GM21515 (cell line): ENCODE results near the gene ARID3B.
"Not testable (repeated sequence)": the region's sequence is repeated elsewhere in the genome, so short reads cannot be mapped to it uniquely, and the experiment has no call there.

Experiments used
- ATAC-seq: cut with Tn5 transposase; IDR thresholded peaks from one replicate; pipeline ENCODE4 v1.9.1; 2021; ENCODE audit not compliant: unreplicated experiment

ARID3B gene

GRCh38 chr15:74618841-74619596 lies 78.0 kb downstream of the ARID3B start:
- ATAC-seq, result no peak

GRCh38 chr15:74619916-74620635 lies 79.1 kb downstream of the ARID3B start:
- no peak for ATAC-seq

- no peak for ATAC-seq
Measured at GRCh38 chr15:74620636-74621545, 79.9 kb downstream of the ARID3B start.

- no peak for ATAC-seq
Measured at GRCh38 chr15:74621546-74621920, 80.5 kb downstream of the ARID3B start.

- no peak for ATAC-seq
Measured at GRCh38 chr15:74621936-74622335, 80.9 kb downstream of the ARID3B start.

- ATAC-seq, result no peak
Measured at GRCh38 chr15:74622758-74623157, 81.7 kb downstream of the ARID3B start.

- no peak for ATAC-seq
Measured at GRCh38 chr15:74624020-74624602, 83.1 kb downstream of the ARID3B start.

GRCh38 chr15:74625693-74626092 lies 84.7 kb downstream of the ARID3B start:
- ATAC-seq, result no peak

- ATAC-seq, result no peak
Measured at GRCh38 chr15:74626336-74626735, 85.3 kb downstream of the ARID3B start.

GRCh38 chr15:74626752-74627692 lies 86.0 kb downstream of the ARID3B start:
- ATAC-seq, result peak; percentile 64

GRCh38 chr15:74627766-74628165 lies 86.7 kb downstream of the ARID3B start:
- no peak for ATAC-seq

GRCh38 chr15:74628199-74628598 lies 87.2 kb downstream of the ARID3B start:
- ATAC-seq, result no peak

GRCh38 chr15:74628949-74629348 lies 87.9 kb downstream of the ARID3B start:
- no peak for ATAC-seq

GRCh38 chr15:74629696-74630095 lies 88.7 kb downstream of the ARID3B start:
- not testable (repeated sequence) for ATAC-seq

GRCh38 chr15:74630284-74631086 lies 89.5 kb downstream of the ARID3B start:
- no peak for ATAC-seq

GRCh38 chr15:74631087-74631385 lies 90.0 kb downstream of the ARID3B start:
- no peak for ATAC-seq

- ATAC-seq, result no peak
Measured at GRCh38 chr15:74631408-74631807, 90.4 kb downstream of the ARID3B start.

GRCh38 chr15:74631935-74632560 lies 91.0 kb downstream of the ARID3B start:
- no peak for ATAC-seq

GRCh38 chr15:74632601-74633000 lies 91.6 kb downstream of the ARID3B start:
- no peak for ATAC-seq
